ENCODE measurements around the gene PLEKHG7. TPM values are rescaled to one million over a fixed set of nuclear protein-coding genes. Genes with fewer than 3 reads are reported as not detected.

PLEKHG7 gene
- total and polyA plus RNA-seq, 2 of the 8 experiments (the other 6 are each of a cell fraction or from before 2014, with no cell fraction given): not detected

DNA sequence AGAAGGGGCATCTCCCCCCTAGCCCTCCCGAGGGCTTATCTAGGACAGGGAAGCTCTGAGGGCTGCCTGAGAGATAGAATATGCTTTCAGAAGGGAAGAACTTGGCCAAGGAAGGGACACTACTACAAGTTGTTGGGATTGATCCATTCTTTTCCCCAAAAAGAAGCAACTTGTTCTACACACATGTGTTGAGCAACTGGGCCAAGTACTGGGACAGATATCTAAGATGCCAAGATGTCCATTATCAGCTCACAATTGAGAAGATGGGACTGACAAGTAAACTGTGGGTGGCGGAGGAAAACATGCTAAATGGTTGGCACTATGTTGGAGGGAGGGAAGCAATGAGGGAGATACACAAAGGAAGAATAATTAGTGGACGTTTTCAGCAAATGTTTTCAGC is 30.9 kb downstream of the PLEKHG7 start (continued):
- TF ChIP-seq, protein P1, sequence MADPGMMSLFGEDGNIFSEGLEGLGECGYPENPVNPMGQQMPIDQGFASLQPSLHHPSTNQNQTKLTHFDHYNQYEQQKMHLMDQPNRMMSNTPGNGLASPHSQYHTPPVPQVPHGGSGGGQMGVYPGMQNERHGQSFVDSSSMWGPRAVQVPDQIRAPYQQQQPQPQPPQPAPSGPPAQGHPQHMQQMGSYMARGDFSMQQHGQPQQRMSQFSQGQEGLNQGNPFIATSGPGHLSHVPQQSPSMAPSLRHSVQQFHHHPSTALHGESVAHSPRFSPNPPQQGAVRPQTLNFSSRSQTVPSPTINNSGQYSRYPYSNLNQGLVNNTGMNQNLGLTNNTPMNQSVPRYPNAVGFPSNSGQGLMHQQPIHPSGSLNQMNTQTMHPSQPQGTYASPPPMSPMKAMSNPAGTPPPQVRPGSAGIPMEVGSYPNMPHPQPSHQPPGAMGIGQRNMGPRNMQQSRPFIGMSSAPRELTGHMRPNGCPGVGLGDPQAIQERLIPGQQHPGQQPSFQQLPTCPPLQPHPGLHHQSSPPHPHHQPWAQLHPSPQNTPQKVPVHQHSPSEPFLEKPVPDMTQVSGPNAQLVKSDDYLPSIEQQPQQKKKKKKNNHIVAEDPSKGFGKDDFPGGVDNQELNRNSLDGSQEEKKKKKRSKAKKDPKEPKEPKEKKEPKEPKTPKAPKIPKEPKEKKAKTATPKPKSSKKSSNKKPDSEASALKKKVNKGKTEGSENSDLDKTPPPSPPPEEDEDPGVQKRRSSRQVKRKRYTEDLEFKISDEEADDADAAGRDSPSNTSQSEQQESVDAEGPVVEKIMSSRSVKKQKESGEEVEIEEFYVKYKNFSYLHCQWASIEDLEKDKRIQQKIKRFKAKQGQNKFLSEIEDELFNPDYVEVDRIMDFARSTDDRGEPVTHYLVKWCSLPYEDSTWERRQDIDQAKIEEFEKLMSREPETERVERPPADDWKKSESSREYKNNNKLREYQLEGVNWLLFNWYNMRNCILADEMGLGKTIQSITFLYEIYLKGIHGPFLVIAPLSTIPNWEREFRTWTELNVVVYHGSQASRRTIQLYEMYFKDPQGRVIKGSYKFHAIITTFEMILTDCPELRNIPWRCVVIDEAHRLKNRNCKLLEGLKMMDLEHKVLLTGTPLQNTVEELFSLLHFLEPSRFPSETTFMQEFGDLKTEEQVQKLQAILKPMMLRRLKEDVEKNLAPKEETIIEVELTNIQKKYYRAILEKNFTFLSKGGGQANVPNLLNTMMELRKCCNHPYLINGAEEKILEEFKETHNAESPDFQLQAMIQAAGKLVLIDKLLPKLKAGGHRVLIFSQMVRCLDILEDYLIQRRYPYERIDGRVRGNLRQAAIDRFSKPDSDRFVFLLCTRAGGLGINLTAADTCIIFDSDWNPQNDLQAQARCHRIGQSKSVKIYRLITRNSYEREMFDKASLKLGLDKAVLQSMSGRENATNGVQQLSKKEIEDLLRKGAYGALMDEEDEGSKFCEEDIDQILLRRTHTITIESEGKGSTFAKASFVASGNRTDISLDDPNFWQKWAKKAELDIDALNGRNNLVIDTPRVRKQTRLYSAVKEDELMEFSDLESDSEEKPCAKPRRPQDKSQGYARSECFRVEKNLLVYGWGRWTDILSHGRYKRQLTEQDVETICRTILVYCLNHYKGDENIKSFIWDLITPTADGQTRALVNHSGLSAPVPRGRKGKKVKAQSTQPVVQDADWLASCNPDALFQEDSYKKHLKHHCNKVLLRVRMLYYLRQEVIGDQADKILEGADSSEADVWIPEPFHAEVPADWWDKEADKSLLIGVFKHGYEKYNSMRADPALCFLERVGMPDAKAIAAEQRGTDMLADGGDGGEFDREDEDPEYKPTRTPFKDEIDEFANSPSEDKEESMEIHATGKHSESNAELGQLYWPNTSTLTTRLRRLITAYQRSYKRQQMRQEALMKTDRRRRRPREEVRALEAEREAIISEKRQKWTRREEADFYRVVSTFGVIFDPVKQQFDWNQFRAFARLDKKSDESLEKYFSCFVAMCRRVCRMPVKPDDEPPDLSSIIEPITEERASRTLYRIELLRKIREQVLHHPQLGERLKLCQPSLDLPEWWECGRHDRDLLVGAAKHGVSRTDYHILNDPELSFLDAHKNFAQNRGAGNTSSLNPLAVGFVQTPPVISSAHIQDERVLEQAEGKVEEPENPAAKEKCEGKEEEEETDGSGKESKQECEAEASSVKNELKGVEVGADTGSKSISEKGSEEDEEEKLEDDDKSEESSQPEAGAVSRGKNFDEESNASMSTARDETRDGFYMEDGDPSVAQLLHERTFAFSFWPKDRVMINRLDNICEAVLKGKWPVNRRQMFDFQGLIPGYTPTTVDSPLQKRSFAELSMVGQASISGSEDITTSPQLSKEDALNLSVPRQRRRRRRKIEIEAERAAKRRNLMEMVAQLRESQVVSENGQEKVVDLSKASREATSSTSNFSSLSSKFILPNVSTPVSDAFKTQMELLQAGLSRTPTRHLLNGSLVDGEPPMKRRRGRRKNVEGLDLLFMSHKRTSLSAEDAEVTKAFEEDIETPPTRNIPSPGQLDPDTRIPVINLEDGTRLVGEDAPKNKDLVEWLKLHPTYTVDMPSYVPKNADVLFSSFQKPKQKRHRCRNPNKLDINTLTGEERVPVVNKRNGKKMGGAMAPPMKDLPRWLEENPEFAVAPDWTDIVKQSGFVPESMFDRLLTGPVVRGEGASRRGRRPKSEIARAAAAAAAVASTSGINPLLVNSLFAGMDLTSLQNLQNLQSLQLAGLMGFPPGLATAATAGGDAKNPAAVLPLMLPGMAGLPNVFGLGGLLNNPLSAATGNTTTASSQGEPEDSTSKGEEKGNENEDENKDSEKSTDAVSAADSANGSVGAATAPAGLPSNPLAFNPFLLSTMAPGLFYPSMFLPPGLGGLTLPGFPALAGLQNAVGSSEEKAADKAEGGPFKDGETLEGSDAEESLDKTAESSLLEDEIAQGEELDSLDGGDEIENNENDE (IDR thresholded peaks at IDR 0.05; ENCODE audit: insufficient replicate concordance, low read length): no peak
- TF ChIP-seq YY1 (IDR thresholded peaks at IDR 0.05; ENCODE audit: low read depth, low read length) (no peak), BCL11A (IDR thresholded peaks at IDR 0.05; ENCODE audit: low read depth in 2 of 2, low read length in 2 of 2) (no peak), GABPA (IDR thresholded peaks at IDR 0.05; ENCODE audit: borderline replicate concordance, insufficient read depth, low read length) (no peak), KDM5A (IDR thresholded peaks at IDR 0.05; ENCODE audit: low read length) (no peak), CEBPB (IDR thresholded peaks at IDR 0.05; ENCODE audit: low read depth, low read length) (no peak), SP4 (IDR thresholded peaks at IDR 0.05; ENCODE audit: low read length) (no peak)

Measured in H1 (cell line).